HG02759 (cell line): Measurements from ENCODE around the gene NAT16.

Experiments used
- ATAC-seq: cut with Tn5 transposase; IDR thresholded peaks from one replicate; pipeline ENCODE4 v1.9.1; 2021; ENCODE audit warnings: mild to moderate bottlenecking, moderate library complexity; ENCODE audit not compliant: unreplicated experiment

NAT16 gene

GRCh38 chr7:101172854-101173751, 7.0 kb downstream of the NAT16 start:
- ATAC-seq = no peak

GRCh38 chr7:101172005-101172853, 7.9 kb downstream of the NAT16 start:
- ATAC-seq = no peak

- no peak for ATAC-seq
Measured at GRCh38 chr7:101171442-101171837, 8.7 kb downstream of the NAT16 start.

GRCh38 chr7:101170617-101171441, 9.3 kb downstream of the NAT16 start:
- no peak for ATAC-seq

GRCh38 chr7:101169838-101170551, 10.1 kb downstream of the NAT16 start:
- ATAC-seq = peak; percentile 37

- no peak for ATAC-seq
Measured at GRCh38 chr7:101169110-101169837, 10.8 kb downstream of the NAT16 start.

- ATAC-seq = no peak
Measured at GRCh38 chr7:101168412-101169049, 11.6 kb downstream of the NAT16 start.

GRCh38 chr7:101167645-101168411, 12.3 kb downstream of the NAT16 start:
- ATAC-seq = no peak

- ATAC-seq = no peak
Measured at GRCh38 chr7:101166909-101167644, 13.0 kb downstream of the NAT16 start.

GRCh38 chr7:101166648-101166908, 13.5 kb downstream of the NAT16 start:
- no peak for ATAC-seq

GRCh38 chr7:101165958-101166647, 14.0 kb downstream of the NAT16 start:
- ATAC-seq = no peak

GRCh38 chr7:101165075-101165957, 14.8 kb downstream of the NAT16 start, which contains the start of gene VGF:
Gene VGF, minus strand, starts transcription at chr7:101165569. Its CDS starts 726 bp downstream, at chr7:101164843.
- ATAC-seq = peak; percentile 82

GRCh38 chr7:101164071-101164840, 15.8 kb downstream of the NAT16 start:
- ATAC-seq = no peak

- ATAC-seq = no peak
Measured at GRCh38 chr7:101163279-101164070, 16.6 kb downstream of the NAT16 start.
